Stimulated activated CD4-positive, alpha-beta T cell treated with anti-CD3 and anti-CD28 coated beads, TNF-alpha, amount 100 ng/mL, for 4 hours (primary cell): Measurements from ENCODE around the gene C22orf15.

Experiments
- DNase-seq, 3 experiments: peaks; one replicate each; pipeline ENCODE4 v3.0.0-alpha.2; 2020; ENCODE audit warnings: low read depth in 3 of 3

The C22orf15 gene

GRCh38 chr22:23750714-23751440, 11.9 kb upstream of the C22orf15 start, which contains the start of gene ZNF70:
Gene ZNF70 (minus strand): TSS chr22:23751112. CDS start chr22:23745140, 5,972 bp downstream.
- DNase-seq, result peak; percentile 68 to 72 (median 71)

- DNase-seq, result no peak
Measured at GRCh38 chr22:23751441-23751996, 11.3 kb upstream of the C22orf15 start.

- no peak for DNase-seq
Measured at GRCh38 chr22:23752090-23752691, 10.6 kb upstream of the C22orf15 start.

- DNase-seq, result no peak
Measured at GRCh38 chr22:23752750-23753149, 10.0 kb upstream of the C22orf15 start.

GRCh38 chr22:23753385-23753784, 9.4 kb upstream of the C22orf15 start:
- DNase-seq, result no peak

- DNase-seq, result no peak
Measured at GRCh38 chr22:23754220-23754919, 8.4 kb upstream of the C22orf15 start, which contains the start of gene VPREB3. Gene VPREB3 (minus strand): TSS chr22:23754425. CDS start chr22:23754363, 62 bp downstream.

- DNase-seq, result no peak
Measured at GRCh38 chr22:23754980-23755636, 7.7 kb upstream of the C22orf15 start.

- no peak for DNase-seq
Measured at GRCh38 chr22:23755711-23756110, 7.1 kb upstream of the C22orf15 start.

GRCh38 chr22:23756891-23757290, 5.9 kb upstream of the C22orf15 start:
- no peak for DNase-seq

- DNase-seq, result no peak
Measured at GRCh38 chr22:23759566-23759965, 3.2 kb upstream of the C22orf15 start.

- no peak for DNase-seq
Measured at GRCh38 chr22:23760056-23760455, 2.7 kb upstream of the C22orf15 start.

GRCh38 chr22:23763579-23763945, 772 bp downstream of the C22orf15 start:
- DNase-seq, result peak in 1 of 3 experiments; percentile 23

GRCh38 chr22:23763954-23764353, 1.2 kb downstream of the C22orf15 start:
- DNase-seq, result no peak

- DNase-seq, result no peak
Measured at GRCh38 chr22:23764899-23765881, 2.4 kb downstream of the C22orf15 start.

- DNase-seq, result no peak
Measured at GRCh38 chr22:23767303-23767672, 4.5 kb downstream of the C22orf15 start.

GRCh38 chr22:23767673-23768548, 5.1 kb downstream of the C22orf15 start, which contains the start of gene CHCHD10:
Gene CHCHD10 (minus strand): TSS chr22:23767972. CDS start chr22:23767874, 98 bp downstream.
- peak; percentile 50 to 72 (median 55) for DNase-seq

- DNase-seq, result no peak
Measured at GRCh38 chr22:23769321-23769965, 6.7 kb downstream of the C22orf15 start.

GRCh38 chr22:23772315-23772648, 9.5 kb downstream of the C22orf15 start:
- DNase-seq, result no peak
